Fibroblast of skin of right biceps (primary cell): ENCODE data around the gene FAS.

ENCODE experiments used
- DNase-seq: peaks from one replicate; pipeline ENCODE4 v3.0.0-alpha.2; 2013

The FAS gene

DNA sequence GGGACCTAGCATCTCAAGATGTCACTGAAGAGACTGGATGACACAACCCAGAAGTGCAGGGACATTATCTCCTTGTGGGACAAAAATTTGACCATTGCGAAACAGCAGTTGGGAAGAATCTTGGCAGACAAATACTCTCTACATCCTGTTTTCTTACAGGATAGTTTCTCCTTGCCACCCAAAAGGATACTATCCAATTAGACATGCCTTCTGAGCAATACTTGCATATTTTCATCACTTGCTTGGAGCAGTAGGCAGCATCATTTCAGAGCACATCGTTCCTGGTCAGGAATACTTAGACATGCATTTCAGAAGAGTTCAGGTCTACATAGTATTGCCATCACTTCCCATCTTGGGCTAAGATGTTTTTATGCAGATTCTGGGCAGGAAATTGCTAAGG, 56.8 kb downstream of the FAS start:
- peak; percentile 47 for DNase-seq

DNA sequence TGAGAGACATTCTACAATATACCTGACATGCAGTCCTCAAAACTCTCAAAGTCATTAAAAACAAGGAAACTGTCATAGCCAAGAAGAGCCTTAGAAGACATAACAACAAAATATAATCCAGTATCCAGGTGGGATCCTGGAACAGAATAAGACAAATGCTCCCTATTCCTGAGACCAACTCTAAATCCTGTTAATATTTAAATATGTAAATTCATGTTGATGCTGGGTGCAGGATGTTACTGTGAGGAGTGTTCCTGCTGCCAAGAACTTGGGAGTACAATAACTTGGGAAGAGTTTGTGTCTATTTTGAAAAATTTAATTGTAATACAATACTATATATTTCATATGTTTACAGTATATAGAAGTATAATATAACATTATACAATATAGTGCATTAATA, 61.0 kb downstream of the FAS start:
- DNase-seq = no peak

DNA sequence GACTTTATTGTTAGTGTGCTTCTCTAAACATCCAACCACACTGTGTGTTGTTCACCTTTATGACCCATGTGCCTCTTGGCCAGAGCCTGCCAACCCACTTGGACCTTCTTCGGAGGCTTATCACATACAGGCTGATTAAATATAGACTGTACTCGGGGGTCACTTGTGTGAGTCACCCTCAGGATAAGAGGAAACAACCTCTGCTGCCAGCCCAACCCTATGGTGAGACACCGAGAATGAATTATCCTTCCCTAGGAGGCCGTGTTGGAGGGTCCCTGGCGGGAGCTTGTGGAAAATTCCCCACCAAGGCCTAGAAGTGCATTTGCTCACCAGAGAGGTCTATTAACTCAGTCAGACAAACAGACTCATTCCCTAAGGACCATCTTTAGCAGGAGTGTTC, 63.0 kb downstream of the FAS start:
- peak; percentile 20 for DNase-seq

DNA sequence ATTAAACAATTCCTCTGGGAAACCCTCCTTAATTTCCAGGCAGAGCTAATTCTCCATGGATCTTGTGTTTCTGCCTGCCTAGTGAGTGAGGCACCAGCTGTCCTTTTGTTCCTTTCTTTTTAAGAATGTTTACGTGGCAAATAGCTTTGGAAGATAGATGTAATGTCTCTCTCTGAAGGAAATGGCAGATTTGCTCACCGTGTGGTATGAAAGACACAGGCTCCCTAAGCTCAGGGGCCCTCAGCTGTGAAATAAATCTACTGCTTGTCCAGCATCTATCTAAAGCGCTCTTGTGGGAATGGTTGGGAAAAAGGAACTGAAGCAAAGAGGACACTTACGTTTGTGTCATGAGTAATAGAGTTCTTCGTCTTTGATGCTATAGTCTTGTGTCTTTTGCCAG, 64.6 kb downstream of the FAS start:
- no peak for DNase-seq

DNA sequence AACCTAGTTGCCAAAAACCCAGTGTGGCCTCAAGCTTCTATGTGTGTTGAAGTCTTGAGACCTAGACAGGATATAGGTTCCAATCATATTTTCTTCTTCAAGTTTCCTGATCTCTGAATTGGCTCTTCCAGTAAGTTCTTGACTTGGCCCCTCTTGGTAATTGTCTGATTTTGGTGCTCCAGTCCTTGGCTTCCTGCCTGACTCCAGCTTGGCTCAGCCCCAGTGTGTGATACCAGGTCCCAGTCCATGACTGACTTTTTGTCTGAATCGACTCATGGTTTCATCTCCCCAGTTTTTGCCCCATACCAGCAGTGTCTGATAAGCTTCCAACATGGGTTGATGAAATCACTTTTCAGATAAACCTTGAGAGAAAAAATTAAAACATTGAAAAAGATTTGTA, 72.3 kb downstream of the FAS start:
- DNase-seq = peak; percentile 61

DNA sequence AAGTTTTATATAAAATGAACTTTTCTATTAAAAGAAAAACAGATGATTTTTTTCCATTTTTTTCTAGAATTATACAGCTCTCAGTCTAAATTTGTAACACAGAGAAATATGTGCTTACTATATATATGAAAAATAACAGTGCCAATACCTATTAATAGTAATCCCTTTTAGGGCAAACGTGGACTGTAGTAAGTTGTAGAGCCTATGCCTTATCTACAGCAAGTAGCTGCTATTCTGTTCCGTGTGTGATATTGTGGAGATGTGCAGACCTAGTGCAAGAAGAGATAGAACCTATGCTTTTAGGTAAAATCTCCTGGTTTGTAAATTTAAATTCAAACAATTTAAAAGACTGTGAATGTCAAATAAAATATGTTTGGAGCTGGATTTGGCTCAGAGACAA, 72.9 kb downstream of the FAS start:
- no peak for DNase-seq

DNA sequence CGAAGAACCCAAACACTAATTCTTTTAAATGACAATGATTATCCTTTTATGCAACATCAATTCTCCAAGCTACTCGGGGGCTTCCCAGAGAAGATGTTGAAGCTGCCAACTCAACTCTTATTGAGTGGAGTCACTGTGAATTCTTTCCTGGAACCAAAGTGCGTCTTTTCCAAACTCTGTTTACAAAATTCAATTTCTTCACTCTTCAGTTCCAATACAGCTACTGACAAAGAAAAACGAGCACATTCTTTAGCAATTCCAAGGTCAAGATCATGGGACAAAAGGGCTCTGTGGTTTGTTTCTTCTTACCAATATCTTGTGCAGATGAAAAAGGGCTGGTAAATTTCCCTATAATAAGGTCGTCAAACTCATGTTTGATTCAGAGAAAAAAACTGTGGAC, 74.2 kb downstream of the FAS start:
- no peak for DNase-seq
